ENCODE data around the gene MBNL2. TPM values are rescaled to one million over a fixed set of nuclear protein-coding genes. Genes with fewer than 3 reads are reported as not detected.

MBNL2 gene
- total RNA-seq, 1 experiment from 2014 or later, result 0.17 TPM

DNA sequence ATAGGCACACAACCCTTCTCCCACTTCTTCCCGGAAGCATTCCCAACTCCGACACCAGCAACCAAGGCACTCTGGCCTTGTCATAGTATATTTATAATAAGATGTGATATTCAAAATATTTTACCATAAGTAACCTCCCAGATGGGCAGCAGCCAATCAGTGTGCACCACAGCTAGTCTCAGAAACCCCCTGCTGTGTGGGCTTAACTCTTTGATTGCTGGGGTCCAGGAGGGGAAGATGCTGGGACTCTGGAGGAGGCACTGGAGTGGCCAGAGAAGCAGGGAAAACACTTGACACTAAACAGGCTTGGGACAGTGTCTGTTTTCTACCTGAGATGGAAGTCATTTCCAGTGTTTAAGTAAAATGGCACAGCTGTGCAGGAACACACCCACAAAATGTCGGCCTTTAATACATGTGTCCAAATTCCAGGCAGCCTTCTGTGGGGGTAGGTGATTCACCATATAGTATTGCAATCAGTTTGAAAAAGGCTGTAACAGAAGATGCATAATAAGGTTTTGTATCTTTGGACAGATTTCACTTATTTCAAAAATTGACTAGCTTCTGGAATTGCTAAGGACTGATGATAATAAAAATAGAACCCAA lies 100.7 kb downstream of the MBNL2 start:
- H2AFZ ChIP-seq (ENCODE audit: low read length), result no peak overlapping the region
- no peak overlapping the region for H3K18ac ChIP-seq (ENCODE audit: insufficient read length, low read depth, low read length)
- no peak overlapping the region for H2BK5ac ChIP-seq (ENCODE audit: insufficient read length, low read length)
- no peak overlapping the region for H2AK5ac ChIP-seq (ENCODE audit: insufficient read length, low read length)
- H3K4ac ChIP-seq (ENCODE audit: low read depth, low read length), result no peak overlapping the region
- Mint-ChIP-seq H3K4me1 (peaks cover 6 to 13% of the 10 kb centered on the region in 2 experiments), H3K27ac (no peak overlapping the region), H3K36me3 (ENCODE audit: insufficient read depth in 1 of 3, low read depth in 3 of 3) (no peaks in the 10 kb centered on the region), H3K4me3 (no peak overlapping the region), H3K9me3 (no peaks in the 10 kb centered on the region), H3K27me3 (ENCODE audit: low read depth) (peaks cover 4% of the 10 kb centered on the region)
- H3K27ac ChIP-seq (ENCODE audit: insufficient read length, low read depth, low read length), result no peak overlapping the region
- no peak overlapping the region for H3K23ac ChIP-seq (ENCODE audit: insufficient read length, low read depth, low read length)
- H3K79me2 ChIP-seq (ENCODE audit: insufficient read depth, low read length), result no peaks in the 10 kb centered on the region
- H3K9me3 ChIP-seq (ENCODE audit: control insufficient read depth, low read depth, low read length), result no peaks in the 10 kb centered on the region
- no peaks in the 10 kb centered on the region for H3K27me3 ChIP-seq (ENCODE audit: insufficient read depth, low read length)
- H2BK20ac ChIP-seq (ENCODE audit: low read depth, low read length, poor library complexity, severe bottlenecking), result no peak overlapping the region
- H4K91ac ChIP-seq (ENCODE audit: insufficient read length, low read depth, low read length), result no peak overlapping the region
- WGBS (ENCODE audit: extremely low coverage, insufficient read length, low lambda C conversion rate), result no CpG with 5 or more reads among the region's 3 CpGs
- no peak overlapping the region for H3K14ac ChIP-seq (ENCODE audit: insufficient read depth, low read length)
- H4K5ac ChIP-seq (ENCODE audit: insufficient read length, low read depth, low read length), result no peak overlapping the region
- H4K20me1 ChIP-seq (ENCODE audit: control insufficient read depth, insufficient read depth, insufficient read length), result no peaks in the 10 kb centered on the region
- no peak overlapping the region for H2BK15ac ChIP-seq (ENCODE audit: low read depth, low read length)
- TF ChIP-seq, protein P1, sequence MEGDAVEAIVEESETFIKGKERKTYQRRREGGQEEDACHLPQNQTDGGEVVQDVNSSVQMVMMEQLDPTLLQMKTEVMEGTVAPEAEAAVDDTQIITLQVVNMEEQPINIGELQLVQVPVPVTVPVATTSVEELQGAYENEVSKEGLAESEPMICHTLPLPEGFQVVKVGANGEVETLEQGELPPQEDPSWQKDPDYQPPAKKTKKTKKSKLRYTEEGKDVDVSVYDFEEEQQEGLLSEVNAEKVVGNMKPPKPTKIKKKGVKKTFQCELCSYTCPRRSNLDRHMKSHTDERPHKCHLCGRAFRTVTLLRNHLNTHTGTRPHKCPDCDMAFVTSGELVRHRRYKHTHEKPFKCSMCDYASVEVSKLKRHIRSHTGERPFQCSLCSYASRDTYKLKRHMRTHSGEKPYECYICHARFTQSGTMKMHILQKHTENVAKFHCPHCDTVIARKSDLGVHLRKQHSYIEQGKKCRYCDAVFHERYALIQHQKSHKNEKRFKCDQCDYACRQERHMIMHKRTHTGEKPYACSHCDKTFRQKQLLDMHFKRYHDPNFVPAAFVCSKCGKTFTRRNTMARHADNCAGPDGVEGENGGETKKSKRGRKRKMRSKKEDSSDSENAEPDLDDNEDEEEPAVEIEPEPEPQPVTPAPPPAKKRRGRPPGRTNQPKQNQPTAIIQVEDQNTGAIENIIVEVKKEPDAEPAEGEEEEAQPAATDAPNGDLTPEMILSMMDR (conservative IDR thresholded peaks at IDR 0.05), result no peak
- no peak for DNase-seq
- no peaks in the 10 kb centered on the region for H3K4me1 ChIP-seq (ENCODE audit: insufficient read depth, low read length)
- H3K79me1 ChIP-seq (ENCODE audit: insufficient read depth, low read depth, low read length, poor library complexity, severe bottlenecking), result no peaks in the 10 kb centered on the region
- H3T11ph ChIP-seq (ENCODE audit: low read length), result no peak overlapping the region
- H3K4me2 ChIP-seq (ENCODE audit: insufficient read depth, insufficient read length, low read length), result no peak overlapping the region
- no peak overlapping the region for H4K8ac ChIP-seq (replicated peaks; ENCODE audit: insufficient read length, low read depth, low read length)
- no peak overlapping the region for H3K56ac ChIP-seq (ENCODE audit: insufficient read length, low read depth, low read length)
- no peak overlapping the region for H2BK12ac ChIP-seq (ENCODE audit: insufficient read length, low read depth, low read length)
- H3K9ac ChIP-seq (ENCODE audit: extremely low read depth, insufficient read length, low read length), result no peak overlapping the region
- H2BK120ac ChIP-seq (ENCODE audit: low read depth, low read length, poor library complexity, severe bottlenecking), result no peak overlapping the region
- no peaks in the 10 kb centered on the region for H3K23me2 ChIP-seq (ENCODE audit: insufficient read length, low read depth, low read length, poor library complexity, severe bottlenecking)

Data from H9 (cell line).